NB4 (cell line): ENCODE measurements around the gene CST6.

Experiments used
- DNase-seq: peaks from one replicate; pipeline ENCODE4 v3.0.0; 2010; ENCODE audit warnings: low read depth
- H3K4me3 ChIP-seq: one replicate; pipeline ENCODE4 v1.5.1; 2011; ENCODE audit warnings: mild to moderate bottlenecking, low read depth, low read length, moderate library complexity
- CTCF ChIP-seq: IDR thresholded peaks from one replicate; pipeline ENCODE4 v1.5.1; 2012; ENCODE audit warnings: low read depth, low read length
- MAX ChIP-seq: IDR thresholded peaks from 2 replicates; pipeline ENCODE4 v1.6.1; 2011; ENCODE audit warnings: low read depth, low read length
- MYC ChIP-seq: IDR thresholded peaks from 2 replicates; pipeline ENCODE4 v1.6.1; 2011; ENCODE audit warnings: low read depth, low read length
- POLR2A ChIP-seq: IDR thresholded peaks from 2 replicates; pipeline ENCODE4 v1.6.1; 2011; ENCODE audit warnings: mild to moderate bottlenecking; ENCODE audit not compliant: insufficient read length; ENCODE audit errors: extremely low read depth

CST6 gene

GRCh38 chr11:66012946-66013761, 1.3 kb downstream of the CST6 start:
- DNase-seq: peak; percentile 66
- no peak overlapping the region for H3K4me3 ChIP-seq

GRCh38 chr11:66013762-66014100, 1.9 kb downstream of the CST6 start:
- TF ChIP-seq MAX (no peak), CTCF (no peak), MYC (no peak), POLR2A (no peak)
- no peak overlapping the region for H3K4me3 ChIP-seq
- DNase-seq: no peak

More at GRCh38 chr11:66012946-66013761, 1.3 kb downstream of the CST6 start:
- TF ChIP-seq POLR2A: no peak
- TF ChIP-seq MYC: no peak
- TF ChIP-seq MAX: no peak
- no peak for TF ChIP-seq CTCF

- TF ChIP-seq CTCF: no peak
- TF ChIP-seq POLR2A: no peak
- no peak for TF ChIP-seq MAX
- no peak for TF ChIP-seq MYC
- DNase-seq: no peak
These were observed 3.1 kb downstream of the CST6 start for GRCh38 chr11:66014804-66015453.

GRCh38 chr11:66015454-66015881, 3.7 kb downstream of the CST6 start:
- no peak for TF ChIP-seq CTCF
- TF ChIP-seq MYC: no peak
- no peak for TF ChIP-seq MAX
- TF ChIP-seq POLR2A: no peak
- no peak overlapping the region for H3K4me3 ChIP-seq
- no peak for DNase-seq

More at GRCh38 chr11:66014804-66015453, 3.1 kb downstream of the CST6 start:
- H3K4me3 ChIP-seq: no peak overlapping the region

GRCh38 chr11:66015936-66016792, 4.4 kb downstream of the CST6 start:
- TF ChIP-seq MAX (no peak), CTCF (no peak), POLR2A (no peak), MYC (no peak)
- H3K4me3 ChIP-seq: no peak overlapping the region
- DNase-seq: no peak
